SH-SY5Y (cell line): ENCODE measurements around the gene MLLT6.

Experiments used
- GATA2 ChIP-seq: IDR thresholded peaks from 2 replicates; pipeline ENCODE4 v1.6.1; 2011; ENCODE audit warnings: mild to moderate bottlenecking, low read depth, low read length
- GATA3 ChIP-seq: IDR thresholded peaks from 2 replicates; pipeline ENCODE4 v1.6.1; 2011; ENCODE audit warnings: low read depth, mild to moderate bottlenecking, low read length, moderate library complexity

Gene MLLT6

DNA sequence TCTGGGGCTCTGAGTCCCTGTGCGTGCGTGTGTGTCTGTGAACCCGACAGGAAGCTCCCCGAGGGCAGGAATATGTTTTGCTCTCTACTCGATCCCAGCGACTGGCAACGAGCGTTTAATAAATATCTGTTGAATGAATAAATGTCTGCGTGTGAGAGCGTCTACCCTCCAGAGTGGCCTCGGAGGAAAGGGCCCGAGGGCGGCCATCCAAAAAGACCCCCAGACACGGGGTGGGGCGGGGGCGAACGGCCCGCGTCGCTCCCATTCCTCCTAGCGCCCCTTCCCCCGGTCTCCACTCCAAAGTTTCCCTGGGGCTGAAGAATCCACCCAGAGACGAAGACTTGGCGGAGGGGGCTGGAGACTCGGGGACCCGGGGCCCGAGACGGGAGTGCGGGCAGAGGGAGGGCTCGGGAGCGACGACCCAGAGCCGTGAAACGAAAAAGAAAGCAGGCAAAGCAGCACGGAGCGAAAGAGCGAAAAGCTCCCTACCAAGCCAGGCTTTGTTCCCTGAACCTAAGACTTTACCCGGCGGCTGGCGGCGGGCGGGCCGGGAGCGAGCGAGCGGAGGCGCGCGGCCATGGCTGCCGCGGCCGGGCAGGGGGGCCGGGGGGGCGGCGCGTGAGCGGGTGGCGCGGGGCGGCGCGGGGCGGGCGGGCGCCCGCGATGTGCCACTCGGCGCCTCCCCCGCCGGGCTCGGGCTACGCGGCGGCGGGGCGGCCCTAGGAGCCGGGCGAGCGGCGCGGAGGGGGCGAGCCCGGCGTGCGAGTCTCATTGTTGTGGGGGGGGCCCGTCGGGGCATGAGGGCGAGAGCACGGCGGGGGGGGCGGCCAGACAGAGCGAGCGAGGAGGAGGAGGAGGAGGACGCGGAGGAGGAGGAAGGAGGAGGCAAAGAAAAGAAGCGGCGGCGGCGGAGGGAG is at the start of gene MLLT6:
Gene MLLT6, plus strand, starts transcription at position 668 of the 917 bp plus-strand sequence. CDS start 360 bp downstream, outside the sequence.
- TF ChIP-seq GATA3 (no peak), GATA2 (no peak)

- TF ChIP-seq GATA3 (no peak), GATA2 (no peak)
Measured at GRCh38 chr17:38656959-38657823, 47.9 kb upstream of the MLLT6 start.

GRCh38 chr17:38657824-38658740 is 47.0 kb upstream of the MLLT6 start:
- TF ChIP-seq GATA3 (no peak), GATA2 (no peak)

DNA sequence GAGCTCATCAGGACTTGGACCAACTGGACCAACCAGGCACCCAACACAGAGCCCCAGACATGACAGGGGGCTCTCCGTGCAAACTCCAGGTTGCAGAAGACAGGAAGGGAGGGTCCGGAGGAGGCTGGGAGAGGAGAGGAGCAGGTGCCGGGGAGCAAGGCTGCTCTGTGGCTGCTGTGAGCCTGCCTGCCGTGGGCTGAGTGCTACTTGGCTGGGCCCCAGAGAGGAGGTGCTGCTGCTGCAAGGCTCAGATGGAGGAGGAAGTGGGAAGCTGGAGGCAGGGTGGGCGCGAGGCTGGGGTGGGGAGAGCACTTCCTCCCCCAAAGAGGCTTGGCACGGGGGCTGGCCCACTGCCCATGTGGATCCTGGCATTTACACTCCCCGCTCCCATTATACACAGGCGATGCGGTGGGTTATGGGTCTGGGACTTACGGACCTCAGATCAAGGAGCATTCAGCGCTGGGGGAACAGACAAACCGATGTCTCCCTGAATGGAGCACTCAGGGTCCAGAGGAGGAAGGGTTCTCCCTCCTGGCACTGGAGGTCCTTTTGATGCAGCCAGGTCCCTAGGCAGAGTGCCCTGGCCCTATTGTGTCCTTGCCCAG is 46.2 kb upstream of the MLLT6 start:
- no peak for TF ChIP-seq GATA2
- no peak for TF ChIP-seq GATA3

DNA sequence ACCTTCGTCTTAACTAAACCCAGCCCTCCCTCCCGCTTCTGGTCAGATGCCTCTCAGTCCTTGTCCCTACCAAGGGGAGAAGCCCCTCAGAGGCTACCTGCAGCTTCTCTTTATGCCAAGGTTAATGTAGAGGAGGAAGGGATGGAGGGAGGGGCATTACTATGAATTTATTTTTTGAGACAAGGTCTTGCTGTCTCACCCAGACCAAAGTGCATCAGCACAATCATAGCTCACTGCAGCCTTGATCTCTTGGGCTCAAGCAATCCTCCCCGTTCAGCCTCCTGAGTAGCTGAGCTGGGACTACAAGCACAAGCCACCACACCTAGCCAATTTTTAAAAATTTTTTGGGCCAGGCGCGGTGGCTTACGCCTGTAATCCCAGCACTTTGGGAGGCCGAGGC is 45.7 kb upstream of the MLLT6 start:
- TF ChIP-seq GATA2 (no peak), GATA3 (no peak)

DNA sequence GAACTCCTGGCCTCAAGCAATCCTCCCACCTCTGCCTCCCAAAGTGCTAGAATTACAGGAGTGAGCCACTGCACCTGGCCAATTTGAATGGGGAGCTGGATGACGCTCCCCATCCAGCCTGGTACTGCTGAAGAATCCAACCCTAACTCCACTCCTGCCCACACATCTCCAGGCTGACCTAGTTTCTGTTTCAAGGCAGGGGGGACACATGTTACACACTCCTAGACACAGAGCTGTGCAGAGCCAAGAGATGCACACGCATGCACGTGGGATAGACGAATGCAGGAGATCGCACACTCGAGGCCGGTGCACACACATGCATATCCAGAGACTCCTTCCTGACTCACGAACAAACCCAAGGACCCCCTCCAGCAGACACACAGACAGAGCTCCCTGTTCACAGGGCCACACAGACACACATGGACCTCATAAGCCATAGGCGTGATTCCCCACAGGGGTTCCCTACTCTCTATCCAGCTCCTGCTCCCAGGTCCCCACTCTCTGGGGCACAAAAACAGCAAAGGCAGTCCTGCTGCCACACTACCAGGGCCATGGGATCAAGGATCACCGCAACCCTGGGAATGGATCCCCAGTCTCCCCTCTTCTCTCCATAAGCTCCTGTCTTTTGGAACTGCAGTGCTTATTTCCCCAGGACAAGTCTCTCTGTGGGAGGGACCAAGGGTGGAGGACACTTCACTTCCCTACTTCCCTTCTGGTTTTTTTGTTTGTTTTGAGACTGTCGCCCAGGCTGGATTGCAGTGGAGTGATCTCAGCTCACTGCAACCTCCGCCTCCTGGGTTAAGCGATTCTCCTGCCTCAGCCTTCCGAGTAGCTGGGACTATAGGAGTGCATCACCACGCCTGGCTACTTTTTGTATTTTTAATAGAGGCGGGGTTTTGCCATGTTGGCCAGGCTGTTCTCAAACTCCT is 44.7 kb upstream of the MLLT6 start:
- TF ChIP-seq GATA3, result no peak
- no peak for TF ChIP-seq GATA2

DNA sequence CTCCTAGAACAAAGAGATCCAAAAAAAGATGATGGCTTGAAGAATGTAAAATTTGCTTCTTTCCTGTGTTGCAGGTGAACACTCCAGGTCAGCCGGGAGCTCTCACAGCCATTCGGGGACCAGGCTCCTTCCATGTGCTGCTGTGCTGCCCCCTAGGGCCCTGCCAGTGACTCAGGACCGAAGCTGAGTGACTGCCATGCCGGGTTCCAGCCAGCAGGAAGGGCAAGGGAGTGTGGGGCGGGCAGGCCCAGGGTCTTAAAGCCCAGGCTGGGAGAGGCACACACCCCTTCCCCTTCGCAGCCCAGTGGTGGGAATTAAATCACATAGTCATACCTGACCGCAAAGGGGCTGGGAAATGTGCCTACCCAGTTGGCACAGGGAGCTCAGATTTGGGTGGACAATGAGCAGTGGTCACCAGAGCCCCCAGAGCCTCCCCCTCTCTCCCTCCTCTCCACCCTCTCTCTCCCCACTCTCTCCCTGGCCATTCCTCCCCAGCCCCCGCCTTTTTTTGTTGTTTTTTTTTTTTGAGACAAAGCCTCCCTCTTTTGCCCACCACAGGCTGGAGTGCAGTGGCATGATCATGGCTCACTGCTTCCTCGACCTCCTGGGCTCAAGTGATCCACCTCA is 41.8 kb upstream of the MLLT6 start:
- no peak for TF ChIP-seq GATA3
- TF ChIP-seq GATA2, result no peak

DNA sequence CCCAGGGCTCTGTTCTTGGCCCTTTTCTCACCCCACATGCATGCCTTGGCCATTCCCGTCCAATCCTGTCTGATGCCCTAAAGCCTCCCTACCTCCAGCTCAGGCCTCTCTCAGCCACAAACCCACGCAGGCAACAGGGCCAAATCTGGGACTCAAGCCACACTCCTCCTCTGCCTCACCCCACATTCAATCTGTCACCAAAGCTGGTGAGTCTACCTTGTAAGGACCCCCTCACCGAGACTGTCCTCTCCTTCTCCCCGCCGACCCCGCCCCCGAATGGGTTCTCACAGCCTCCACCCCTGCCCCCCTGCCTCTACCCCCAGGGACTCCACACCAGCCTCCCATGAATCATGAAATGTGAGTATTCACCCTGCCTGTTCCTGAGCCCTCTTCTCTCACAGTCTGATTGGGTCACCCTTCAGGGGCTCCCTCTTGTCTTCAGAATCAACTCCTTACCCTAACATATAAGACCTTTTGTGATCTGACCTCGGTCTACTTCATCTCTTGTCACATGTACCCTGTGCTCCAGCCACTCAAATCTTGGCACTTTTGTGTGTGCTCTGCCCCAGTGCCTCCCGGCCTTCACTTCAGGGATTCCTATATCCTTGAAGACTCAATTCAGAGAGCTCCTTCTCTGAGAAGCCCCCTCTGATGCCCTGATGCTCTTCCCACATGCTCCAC is 41.0 kb upstream of the MLLT6 start:
- TF ChIP-seq GATA3 (no peak), GATA2 (no peak)

- no peak for TF ChIP-seq GATA3
- no peak for TF ChIP-seq GATA2
Measured at GRCh38 chr17:38667099-38667786, 37.8 kb upstream of the MLLT6 start.

DNA sequence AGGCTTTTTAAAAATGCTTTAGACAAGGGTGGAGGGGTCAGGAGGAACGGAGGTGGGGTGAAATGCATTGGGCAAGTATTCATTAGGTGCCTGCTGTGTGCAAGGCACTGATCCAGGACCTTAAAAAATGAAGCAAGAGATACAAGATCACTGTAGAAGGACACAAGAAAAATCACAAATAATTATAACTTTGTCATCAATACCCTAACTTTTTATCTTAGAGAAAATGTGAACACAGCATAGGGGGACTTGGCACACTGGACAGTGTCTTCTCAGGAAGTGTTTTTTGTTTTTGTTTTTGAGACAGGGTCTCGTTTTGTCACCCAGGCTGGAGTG is 37.3 kb upstream of the MLLT6 start:
- TF ChIP-seq GATA2 (no peak), GATA3 (no peak)

DNA sequence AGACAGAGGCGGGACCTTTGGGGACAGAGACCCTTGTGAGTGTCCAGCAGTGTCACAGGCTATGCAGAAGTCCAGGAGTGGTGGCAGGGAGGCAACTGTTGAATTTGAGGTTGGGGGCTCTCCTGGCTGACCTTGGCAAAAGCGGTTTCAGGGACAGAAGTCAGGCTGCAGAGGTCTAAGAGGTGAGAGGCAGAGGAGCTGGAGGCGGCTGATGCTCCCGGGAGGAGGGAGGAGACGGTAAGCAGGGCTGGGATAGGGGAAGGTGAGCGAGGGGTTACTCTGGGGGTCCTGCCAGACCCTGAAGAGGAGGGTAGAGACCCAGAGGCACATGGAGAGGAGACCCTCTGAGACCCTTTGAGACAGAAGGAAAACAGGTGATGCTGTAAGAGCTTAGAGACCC is 35.6 kb upstream of the MLLT6 start:
- no peak for TF ChIP-seq GATA3
- TF ChIP-seq GATA2, result no peak
